ENCODE results near the gene RBBP5.

DNA sequence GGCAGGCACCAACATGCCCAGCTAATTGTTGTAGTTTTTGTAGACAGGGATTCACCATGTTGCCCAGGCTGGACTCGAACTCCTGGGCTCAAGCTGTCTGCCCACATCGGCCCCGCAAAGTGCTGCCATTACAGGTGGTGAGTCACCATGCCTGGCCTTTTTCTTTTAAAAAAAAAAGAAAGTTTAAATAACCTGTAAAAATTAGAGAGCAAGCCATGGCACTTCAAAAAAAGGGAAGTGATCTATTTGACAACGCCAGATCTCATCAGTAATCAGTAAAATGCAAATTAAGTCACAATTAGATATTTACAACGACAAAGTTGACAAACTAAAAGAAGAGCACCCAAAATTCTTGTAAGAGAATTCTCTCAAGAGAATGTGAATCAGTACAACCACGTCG is 2.9 kb upstream of the RBBP5 start:
- TF ChIP-seq, protein P1, sequence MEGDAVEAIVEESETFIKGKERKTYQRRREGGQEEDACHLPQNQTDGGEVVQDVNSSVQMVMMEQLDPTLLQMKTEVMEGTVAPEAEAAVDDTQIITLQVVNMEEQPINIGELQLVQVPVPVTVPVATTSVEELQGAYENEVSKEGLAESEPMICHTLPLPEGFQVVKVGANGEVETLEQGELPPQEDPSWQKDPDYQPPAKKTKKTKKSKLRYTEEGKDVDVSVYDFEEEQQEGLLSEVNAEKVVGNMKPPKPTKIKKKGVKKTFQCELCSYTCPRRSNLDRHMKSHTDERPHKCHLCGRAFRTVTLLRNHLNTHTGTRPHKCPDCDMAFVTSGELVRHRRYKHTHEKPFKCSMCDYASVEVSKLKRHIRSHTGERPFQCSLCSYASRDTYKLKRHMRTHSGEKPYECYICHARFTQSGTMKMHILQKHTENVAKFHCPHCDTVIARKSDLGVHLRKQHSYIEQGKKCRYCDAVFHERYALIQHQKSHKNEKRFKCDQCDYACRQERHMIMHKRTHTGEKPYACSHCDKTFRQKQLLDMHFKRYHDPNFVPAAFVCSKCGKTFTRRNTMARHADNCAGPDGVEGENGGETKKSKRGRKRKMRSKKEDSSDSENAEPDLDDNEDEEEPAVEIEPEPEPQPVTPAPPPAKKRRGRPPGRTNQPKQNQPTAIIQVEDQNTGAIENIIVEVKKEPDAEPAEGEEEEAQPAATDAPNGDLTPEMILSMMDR (IDR thresholded peaks at IDR 0.05; ENCODE audit: poor library complexity, severe bottlenecking), result no peak
- TF ChIP-seq RAD21 (conservative IDR thresholded peaks at IDR 0.05), result no peak
- TF ChIP-seq, protein P2, sequence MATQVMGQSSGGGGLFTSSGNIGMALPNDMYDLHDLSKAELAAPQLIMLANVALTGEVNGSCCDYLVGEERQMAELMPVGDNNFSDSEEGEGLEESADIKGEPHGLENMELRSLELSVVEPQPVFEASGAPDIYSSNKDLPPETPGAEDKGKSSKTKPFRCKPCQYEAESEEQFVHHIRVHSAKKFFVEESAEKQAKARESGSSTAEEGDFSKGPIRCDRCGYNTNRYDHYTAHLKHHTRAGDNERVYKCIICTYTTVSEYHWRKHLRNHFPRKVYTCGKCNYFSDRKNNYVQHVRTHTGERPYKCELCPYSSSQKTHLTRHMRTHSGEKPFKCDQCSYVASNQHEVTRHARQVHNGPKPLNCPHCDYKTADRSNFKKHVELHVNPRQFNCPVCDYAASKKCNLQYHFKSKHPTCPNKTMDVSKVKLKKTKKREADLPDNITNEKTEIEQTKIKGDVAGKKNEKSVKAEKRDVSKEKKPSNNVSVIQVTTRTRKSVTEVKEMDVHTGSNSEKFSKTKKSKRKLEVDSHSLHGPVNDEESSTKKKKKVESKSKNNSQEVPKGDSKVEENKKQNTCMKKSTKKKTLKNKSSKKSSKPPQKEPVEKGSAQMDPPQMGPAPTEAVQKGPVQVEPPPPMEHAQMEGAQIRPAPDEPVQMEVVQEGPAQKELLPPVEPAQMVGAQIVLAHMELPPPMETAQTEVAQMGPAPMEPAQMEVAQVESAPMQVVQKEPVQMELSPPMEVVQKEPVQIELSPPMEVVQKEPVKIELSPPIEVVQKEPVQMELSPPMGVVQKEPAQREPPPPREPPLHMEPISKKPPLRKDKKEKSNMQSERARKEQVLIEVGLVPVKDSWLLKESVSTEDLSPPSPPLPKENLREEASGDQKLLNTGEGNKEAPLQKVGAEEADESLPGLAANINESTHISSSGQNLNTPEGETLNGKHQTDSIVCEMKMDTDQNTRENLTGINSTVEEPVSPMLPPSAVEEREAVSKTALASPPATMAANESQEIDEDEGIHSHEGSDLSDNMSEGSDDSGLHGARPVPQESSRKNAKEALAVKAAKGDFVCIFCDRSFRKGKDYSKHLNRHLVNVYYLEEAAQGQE (IDR thresholded peaks at IDR 0.05; ENCODE audit: borderline replicate concordance), result no peak

Data from neural cell (in vitro differentiated cells).